ENCODE data around the gene PCCA. TPM values are rescaled to one million over a fixed set of nuclear protein-coding genes. Genes with fewer than 3 reads are reported as not detected.

PCCA gene
- total and polyA plus RNA-seq, 2 donors (not counting 1 experiment from before 2014, with no cell fraction given), result 4.8 to 17.4 TPM

DNA sequence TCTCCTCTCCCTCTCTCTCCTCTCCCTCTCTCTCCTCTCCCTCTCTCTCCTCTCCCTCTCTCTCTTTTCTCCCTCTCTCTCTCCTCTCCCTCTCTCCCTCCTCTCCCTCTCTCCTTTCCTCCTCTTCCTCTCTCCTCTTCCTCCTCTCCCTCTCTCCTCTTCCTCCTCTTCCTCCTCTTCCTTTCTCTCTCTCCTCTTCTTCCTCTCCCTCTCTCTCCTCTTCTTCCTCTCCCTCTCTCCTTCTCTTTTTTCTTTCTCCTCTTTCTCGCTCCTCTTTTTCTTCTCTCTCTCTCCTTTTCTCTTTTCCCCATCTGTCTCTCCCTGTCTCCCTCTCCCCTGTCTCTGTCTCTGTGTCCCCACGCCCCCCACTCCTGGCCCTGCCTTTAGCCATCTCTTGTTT lies 363.0 kb downstream of the PCCA start:
- TF ChIP-seq, protein P1, sequence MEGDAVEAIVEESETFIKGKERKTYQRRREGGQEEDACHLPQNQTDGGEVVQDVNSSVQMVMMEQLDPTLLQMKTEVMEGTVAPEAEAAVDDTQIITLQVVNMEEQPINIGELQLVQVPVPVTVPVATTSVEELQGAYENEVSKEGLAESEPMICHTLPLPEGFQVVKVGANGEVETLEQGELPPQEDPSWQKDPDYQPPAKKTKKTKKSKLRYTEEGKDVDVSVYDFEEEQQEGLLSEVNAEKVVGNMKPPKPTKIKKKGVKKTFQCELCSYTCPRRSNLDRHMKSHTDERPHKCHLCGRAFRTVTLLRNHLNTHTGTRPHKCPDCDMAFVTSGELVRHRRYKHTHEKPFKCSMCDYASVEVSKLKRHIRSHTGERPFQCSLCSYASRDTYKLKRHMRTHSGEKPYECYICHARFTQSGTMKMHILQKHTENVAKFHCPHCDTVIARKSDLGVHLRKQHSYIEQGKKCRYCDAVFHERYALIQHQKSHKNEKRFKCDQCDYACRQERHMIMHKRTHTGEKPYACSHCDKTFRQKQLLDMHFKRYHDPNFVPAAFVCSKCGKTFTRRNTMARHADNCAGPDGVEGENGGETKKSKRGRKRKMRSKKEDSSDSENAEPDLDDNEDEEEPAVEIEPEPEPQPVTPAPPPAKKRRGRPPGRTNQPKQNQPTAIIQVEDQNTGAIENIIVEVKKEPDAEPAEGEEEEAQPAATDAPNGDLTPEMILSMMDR (IDR thresholded peaks at IDR 0.05), result no peak
- TF ChIP-seq EZH2 (IDR thresholded peaks at IDR 0.05; ENCODE audit: borderline replicate concordance, insufficient read depth, low read depth, low read length, poor library complexity, severe bottlenecking), result no peak
- POLR2A ChIA-PET, result no interaction called here

DNA sequence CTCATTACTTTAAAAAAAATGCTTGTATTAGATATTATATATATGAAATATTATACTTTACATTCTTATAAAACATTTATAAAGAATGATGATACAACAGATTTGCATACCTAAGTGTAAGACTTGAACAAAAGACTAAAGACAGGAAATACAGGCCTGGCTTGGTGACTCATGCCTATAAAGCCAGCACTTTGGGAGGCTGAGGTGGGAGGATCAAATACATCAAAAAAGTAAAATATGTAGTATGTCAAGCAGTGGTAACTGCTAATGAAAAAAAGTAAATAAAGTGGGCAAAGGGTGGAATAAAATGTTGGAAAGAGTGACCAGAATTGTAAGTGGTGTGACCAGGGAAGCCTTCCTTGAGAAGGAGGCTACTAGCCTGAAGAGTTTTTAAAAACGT lies 366.0 kb downstream of the PCCA start:
- Histone ChIP-seq H3K4me3 (ENCODE audit: control extremely low read depth in 1 of 5, extremely low read depth in 1 of 5, insufficient read depth in 1 of 5, low read depth in 2 of 5, low read length in 4 of 5) (no peak overlapping the region), H3K36me3 (replicated peaks in 1 of 2; ENCODE audit: control extremely low read depth in 1 of 2, control insufficient read depth in 1 of 2, extremely low read depth in 1 of 2, insufficient read depth in 2 of 2, low read length in 1 of 2) (no peaks in the 10 kb centered on the region), H3K79me2 (ENCODE audit: control insufficient read depth, insufficient read depth, low read length) (no peaks in the 10 kb centered on the region), H2AFZ (ENCODE audit: insufficient read depth, low read depth, low read length, poor library complexity, severe bottlenecking) (no peak overlapping the region), H3K9me3 (ENCODE audit: control extremely low read depth in 1 of 3, control insufficient read depth in 2 of 3, insufficient read depth in 1 of 3, low read length in 2 of 3) (peaks cover 0 to 7% (median 7%) of the 10 kb centered on the region in 3 donors), H4K20me1 (ENCODE audit: control insufficient read depth, insufficient read depth, low read length, poor library complexity, severe bottlenecking) (no peaks in the 10 kb centered on the region), H3K4me2 (replicated peaks; ENCODE audit: low read depth, low read length, poor library complexity, severe bottlenecking) (no peak overlapping the region), H3K9ac (ENCODE audit: low read length) (no peak overlapping the region), H3K27ac (ENCODE audit: low read length in 2 of 2) (no peak overlapping the region), H3K27me3 (replicated peaks in 1 of 4; ENCODE audit: control extremely low read depth in 1 of 4, control insufficient read depth in 3 of 4, insufficient read depth in 4 of 4, low read length in 3 of 4) (no peaks in the 10 kb centered on the region), H3K4me1 (ENCODE audit: control insufficient read depth in 2 of 2, insufficient read depth in 2 of 2, low read length in 2 of 2) (no peaks in the 10 kb centered on the region)
- ChIA-PET CTCF (interaction anchor here (0.5 kb wide), 1 partner anchor 11 kb away, joined by 3 read pairs; no protein-coding TSS in a partner anchor), POLR2A (no interaction called here)
- Mint-ChIP-seq H3K4me3 (no peak overlapping the region), H3K27me3 (no peaks in the 10 kb centered on the region), H3K9me3 (ENCODE audit: insufficient read depth) (no peaks in the 10 kb centered on the region), H3K4me1 (no peaks in the 10 kb centered on the region), H3K27ac (no peak overlapping the region)
- TF ChIP-seq EZH2 (IDR thresholded peaks at IDR 0.05; ENCODE audit: borderline replicate concordance, insufficient read depth, low read depth, low read length, poor library complexity, severe bottlenecking), result no peak
- TF ChIP-seq, protein P1 (IDR thresholded peaks at IDR 0.05), result no peak
- no peak for ATAC-seq (ENCODE audit: low read depth)
- intact Hi-C loops (cut with micrococcal nuclease), result no loop called here
- DNase-seq, result no peak
- WGBS (ENCODE audit: insufficient coverage), result no CpG with 5 or more reads among the region's 1 CpG

More for the DNA sequence above, 363.0 kb downstream of the PCCA start:
- CTCF ChIA-PET, result no interaction called here
- H3K4me3 ChIP-seq (ENCODE audit: control extremely low read depth in 1 of 5, extremely low read depth in 1 of 5, insufficient read depth in 1 of 5, low read depth in 2 of 5, low read length in 4 of 5), result no peak overlapping the region
- Mint-ChIP-seq H3K27ac (no peak overlapping the region), H3K27me3 (no peaks in the 10 kb centered on the region), H3K9me3 (ENCODE audit: insufficient read depth) (no peaks in the 10 kb centered on the region), H3K4me3 (no peak overlapping the region), H3K4me1 (no peaks in the 10 kb centered on the region)
- WGBS (ENCODE audit: insufficient coverage), result no CpG with 5 or more reads among the region's 2 CpGs
- no peak overlapping the region for H2AFZ ChIP-seq (ENCODE audit: insufficient read depth, low read depth, low read length, poor library complexity, severe bottlenecking)
- ATAC-seq (ENCODE audit: low read depth), result no peak
- peaks cover 0 to 4% (median 0%) of the 10 kb centered on the region in 3 donors for H3K9me3 ChIP-seq (ENCODE audit: control extremely low read depth in 1 of 3, control insufficient read depth in 2 of 3, insufficient read depth in 1 of 3, low read length in 2 of 3)
- intact Hi-C loops (cut with micrococcal nuclease), result no loop called here
- H3K36me3 ChIP-seq (replicated peaks in 1 of 2; ENCODE audit: control extremely low read depth in 1 of 2, control insufficient read depth in 1 of 2, extremely low read depth in 1 of 2, insufficient read depth in 2 of 2, low read length in 1 of 2), result no peaks in the 10 kb centered on the region
- no peaks in the 10 kb centered on the region for H4K20me1 ChIP-seq (ENCODE audit: control insufficient read depth, insufficient read depth, low read length, poor library complexity, severe bottlenecking)
- DNase-seq, result no peak
- H3K4me1 ChIP-seq (ENCODE audit: control insufficient read depth in 2 of 2, insufficient read depth in 2 of 2, low read length in 2 of 2), result no peaks in the 10 kb centered on the region
- no peak overlapping the region for H3K9ac ChIP-seq (ENCODE audit: low read length)
- H3K27me3 ChIP-seq (replicated peaks in 1 of 4; ENCODE audit: control extremely low read depth in 1 of 4, control insufficient read depth in 3 of 4, insufficient read depth in 4 of 4, low read length in 3 of 4), result no peaks in the 10 kb centered on the region
- no peaks in the 10 kb centered on the region for H3K79me2 ChIP-seq (ENCODE audit: control insufficient read depth, insufficient read depth, low read length)
- H3K27ac ChIP-seq (ENCODE audit: low read length in 2 of 2), result no peak overlapping the region
- no peak overlapping the region for H3K4me2 ChIP-seq (replicated peaks; ENCODE audit: low read depth, low read length, poor library complexity, severe bottlenecking)
